ENCODE measurements around the gene TCEANC.

Gene TCEANC

GRCh38 chrX:13693341-13693961, 40.5 kb downstream of the TCEANC start (continued):
- TF ChIP-seq ZNF398 (tag by site-specific recombination; IDR thresholded peaks at IDR 0.05) (no peak), ZFP69B (tag by site-specific recombination; IDR thresholded peaks at IDR 0.05) (no peak), ZNF350 (tag by site-specific recombination; IDR thresholded peaks at IDR 0.05) (no peak), SCRT1 (tag by site-specific recombination; IDR thresholded peaks at IDR 0.05; ENCODE audit: borderline replicate concordance) (no peak), ZNF155 (tag by site-specific recombination; IDR thresholded peaks at IDR 0.05) (no peak), ZSCAN4 (tag by site-specific recombination; IDR thresholded peaks at IDR 0.05) (no peak), ZNF169 (tag by site-specific recombination; IDR thresholded peaks at IDR 0.05) (no peak), ZNF311 (tag by site-specific recombination; IDR thresholded peaks at IDR 0.05; ENCODE audit: borderline replicate concordance) (no peak), ZNF488 (tag by site-specific recombination; IDR thresholded peaks at IDR 0.05) (no peak), ZNF221 (tag by site-specific recombination; IDR thresholded peaks at IDR 0.05; ENCODE audit: borderline replicate concordance) (no peak), ZNF19 (tag by site-specific recombination; IDR thresholded peaks at IDR 0.05; ENCODE audit: low read depth) (no peak), ZBTB6 (tag by site-specific recombination; IDR thresholded peaks at IDR 0.05) (no peak), PRDM1 (tag by site-specific recombination; IDR thresholded peaks at IDR 0.05) (peak; percentile 84), ZBTB11 (tag by site-specific recombination; conservative IDR thresholded peaks at IDR 0.05; ENCODE audit: low read depth) (no peak), HOXA7 (CRISPR knock-in tag; IDR thresholded peaks at IDR 0.05; ENCODE audit: borderline replicate concordance) (no peak), ZNF394 (tag by site-specific recombination; IDR thresholded peaks at IDR 0.05; ENCODE audit: borderline replicate concordance) (no peak), ZNF621 (tag by site-specific recombination; IDR thresholded peaks at IDR 0.05) (no peak), ZNF202 (tag by site-specific recombination; IDR thresholded peaks at IDR 0.05; ENCODE audit: borderline replicate concordance) (no peak), SP3 (tag by site-specific recombination; IDR thresholded peaks at IDR 0.05) (peak; percentile 32; the same call in 1 of the 2 replicates), ZNF423 (tag by site-specific recombination; IDR thresholded peaks at IDR 0.05) (no peak), EGR2 (tag by site-specific recombination; IDR thresholded peaks at IDR 0.05; ENCODE audit: low read depth) (peak; percentile 70), ZFHX2 (tag by site-specific recombination; conservative IDR thresholded peaks at IDR 0.05) (peak; percentile 85), GLI2 (tag by site-specific recombination; IDR thresholded peaks at IDR 0.05; ENCODE audit: borderline replicate concordance, low read depth) (no peak), ZNF2 (tag by site-specific recombination; IDR thresholded peaks at IDR 0.05) (no peak), ZBTB21 (tag by site-specific recombination; IDR thresholded peaks at IDR 0.05) (no peak), MZF1 (tag by site-specific recombination; IDR thresholded peaks at IDR 0.05; ENCODE audit: borderline replicate concordance) (no peak), SP7 (tag by site-specific recombination; IDR thresholded peaks at IDR 0.05) (peak; percentile 43; the same call in 1 of the 2 replicates), BCL6B (tag by site-specific recombination; IDR thresholded peaks at IDR 0.05) (no peak), ZNF837 (tag by site-specific recombination; IDR thresholded peaks at IDR 0.05) (no peak), ZNF223 (tag by site-specific recombination; IDR thresholded peaks at IDR 0.05) (no peak), KLF16 (tag by site-specific recombination; IDR thresholded peaks at IDR 0.05) (no peak)
